SKM-1 treated with dmso at 0.1 percent for 144 hours (cell line): Measurements from ENCODE around the gene GPLD1.
"Not testable (repeated sequence)": the region's sequence is repeated elsewhere in the genome, so short reads cannot be mapped to it uniquely, and the experiment has no call there.

Source experiments
- DNase-seq: peaks from one replicate; lab custom pipeline; 2025; ENCODE audit not compliant: unreplicated experiment; lab: John Stamatoyannopoulos, UW

GPLD1 gene, protein sequence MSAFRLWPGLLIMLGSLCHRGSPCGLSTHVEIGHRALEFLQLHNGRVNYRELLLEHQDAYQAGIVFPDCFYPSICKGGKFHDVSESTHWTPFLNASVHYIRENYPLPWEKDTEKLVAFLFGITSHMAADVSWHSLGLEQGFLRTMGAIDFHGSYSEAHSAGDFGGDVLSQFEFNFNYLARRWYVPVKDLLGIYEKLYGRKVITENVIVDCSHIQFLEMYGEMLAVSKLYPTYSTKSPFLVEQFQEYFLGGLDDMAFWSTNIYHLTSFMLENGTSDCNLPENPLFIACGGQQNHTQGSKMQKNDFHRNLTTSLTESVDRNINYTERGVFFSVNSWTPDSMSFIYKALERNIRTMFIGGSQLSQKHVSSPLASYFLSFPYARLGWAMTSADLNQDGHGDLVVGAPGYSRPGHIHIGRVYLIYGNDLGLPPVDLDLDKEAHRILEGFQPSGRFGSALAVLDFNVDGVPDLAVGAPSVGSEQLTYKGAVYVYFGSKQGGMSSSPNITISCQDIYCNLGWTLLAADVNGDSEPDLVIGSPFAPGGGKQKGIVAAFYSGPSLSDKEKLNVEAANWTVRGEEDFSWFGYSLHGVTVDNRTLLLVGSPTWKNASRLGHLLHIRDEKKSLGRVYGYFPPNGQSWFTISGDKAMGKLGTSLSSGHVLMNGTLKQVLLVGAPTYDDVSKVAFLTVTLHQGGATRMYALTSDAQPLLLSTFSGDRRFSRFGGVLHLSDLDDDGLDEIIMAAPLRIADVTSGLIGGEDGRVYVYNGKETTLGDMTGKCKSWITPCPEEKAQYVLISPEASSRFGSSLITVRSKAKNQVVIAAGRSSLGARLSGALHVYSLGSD

DNA sequence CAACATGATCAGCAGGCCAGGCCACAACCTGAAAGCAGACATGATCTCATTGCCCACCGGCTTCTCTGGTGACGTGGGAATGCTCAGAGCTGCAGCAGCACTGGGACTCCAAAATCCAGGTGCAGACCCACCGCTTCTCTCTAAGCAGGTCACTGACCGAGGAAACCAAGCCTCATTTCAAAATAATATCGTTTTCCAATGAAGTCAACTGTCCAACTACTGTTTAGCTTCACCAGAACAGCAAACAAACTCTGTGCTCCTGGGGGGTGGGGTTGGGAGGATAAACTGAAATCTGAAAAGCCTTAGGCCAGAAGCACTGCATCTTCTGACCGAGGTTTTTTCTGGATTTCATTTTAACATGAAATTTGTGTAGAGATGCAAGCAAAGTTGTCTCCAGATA, at the start of gene GPLD1:
TSS of gene GPLD1 (minus strand) at position 109 of the 400 bp plus-strand sequence. CDS start at position 42, 67 bp downstream.
- no peak for DNase-seq

DNA sequence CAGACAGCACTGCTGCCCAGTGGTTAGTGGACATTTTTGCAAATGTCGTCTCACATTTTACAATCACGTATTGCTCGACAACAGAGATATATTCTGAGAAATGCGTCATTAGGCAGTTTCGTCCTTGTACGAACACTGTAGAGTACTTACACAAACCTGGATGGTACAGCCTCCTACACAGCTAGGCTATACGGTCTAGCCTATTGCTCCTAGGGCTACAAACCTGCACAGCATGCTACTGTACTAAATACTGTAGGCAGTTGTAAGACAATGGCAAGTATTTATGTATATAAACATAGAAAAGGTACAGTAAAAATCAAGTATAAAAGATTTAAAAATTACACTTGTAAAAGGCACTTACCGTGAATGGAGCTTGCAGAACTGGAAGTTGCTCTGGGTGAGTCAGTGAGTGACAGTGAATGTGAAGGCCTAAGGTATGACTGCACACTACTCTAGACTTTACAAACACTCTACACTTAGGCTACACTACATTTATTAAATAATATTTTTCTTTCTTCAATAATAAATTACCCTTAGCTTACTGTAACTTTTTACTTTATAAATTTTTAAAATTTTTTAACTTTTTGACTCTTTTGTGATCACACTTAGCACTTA, 48.5 kb upstream of the GPLD1 start:
- DNase-seq = no peak

DNA sequence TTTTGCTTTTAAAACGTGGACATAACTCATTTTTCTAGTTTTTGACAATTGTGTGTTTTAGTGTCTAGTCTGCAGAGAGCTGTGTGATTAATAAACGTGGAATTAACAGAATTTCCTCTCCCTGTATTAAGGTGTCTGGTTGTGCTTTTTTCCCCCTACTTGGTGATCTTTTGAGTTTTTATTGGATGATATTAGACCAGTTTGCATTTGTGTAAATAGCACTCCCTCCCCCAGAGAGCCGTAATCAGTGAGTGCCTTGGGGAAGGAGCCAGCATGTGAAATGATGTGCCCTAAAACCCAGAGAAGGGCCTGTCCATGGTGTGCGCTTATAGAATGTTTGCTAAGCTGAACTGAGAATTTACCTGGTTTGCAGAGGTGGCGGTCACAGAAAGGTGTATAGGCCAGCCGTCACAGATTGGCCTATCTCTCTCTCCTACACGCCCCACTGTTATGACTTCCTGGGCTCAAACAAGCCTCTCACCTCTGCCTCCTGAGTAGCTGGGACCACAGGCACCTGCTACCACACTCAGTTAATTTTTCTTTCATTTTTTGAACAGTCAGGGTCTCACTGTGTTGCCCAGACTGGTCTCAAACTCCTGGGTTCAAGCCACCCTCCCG, 47.8 kb upstream of the GPLD1 start:
- DNase-seq = no peak

DNA sequence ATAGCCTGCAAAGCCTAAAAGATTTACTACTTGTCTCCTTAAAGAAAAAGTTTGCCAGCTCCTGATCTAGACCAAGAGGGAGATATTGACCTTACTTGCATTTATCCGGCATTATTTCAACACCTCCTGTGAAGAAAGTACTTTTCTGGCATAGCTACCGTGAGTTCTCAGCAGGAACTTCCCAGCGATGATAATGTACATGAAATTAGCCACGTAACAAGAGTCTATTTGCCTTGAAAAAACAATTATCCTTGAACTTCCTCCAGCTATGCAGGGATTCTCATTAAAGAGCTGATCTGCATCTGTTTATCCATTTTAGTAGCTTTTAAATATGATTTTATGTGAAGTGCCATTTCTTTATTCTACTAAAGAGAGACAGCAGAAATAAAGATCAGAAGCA, 47.1 kb upstream of the GPLD1 start:
- DNase-seq = no peak

DNA sequence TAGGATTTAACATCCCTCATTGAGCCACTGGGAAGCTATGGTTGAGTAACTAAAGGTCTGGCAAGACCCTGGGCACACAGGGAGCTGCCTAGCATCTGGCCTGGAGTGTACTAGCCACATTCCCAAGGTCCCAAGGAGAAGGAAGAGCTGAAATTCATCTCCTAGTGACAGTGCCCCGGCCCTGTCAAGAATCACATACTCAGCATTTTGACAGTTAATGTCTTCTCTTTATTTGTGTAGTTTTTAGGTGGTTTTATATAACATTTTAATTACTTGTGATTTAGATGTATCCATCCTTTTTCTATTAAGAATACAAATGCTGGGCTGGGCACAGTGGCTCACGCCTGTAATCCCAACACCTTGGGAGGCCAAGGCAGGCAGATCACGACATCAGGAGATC, 45.8 kb upstream of the GPLD1 start:
- no peak for DNase-seq

DNA sequence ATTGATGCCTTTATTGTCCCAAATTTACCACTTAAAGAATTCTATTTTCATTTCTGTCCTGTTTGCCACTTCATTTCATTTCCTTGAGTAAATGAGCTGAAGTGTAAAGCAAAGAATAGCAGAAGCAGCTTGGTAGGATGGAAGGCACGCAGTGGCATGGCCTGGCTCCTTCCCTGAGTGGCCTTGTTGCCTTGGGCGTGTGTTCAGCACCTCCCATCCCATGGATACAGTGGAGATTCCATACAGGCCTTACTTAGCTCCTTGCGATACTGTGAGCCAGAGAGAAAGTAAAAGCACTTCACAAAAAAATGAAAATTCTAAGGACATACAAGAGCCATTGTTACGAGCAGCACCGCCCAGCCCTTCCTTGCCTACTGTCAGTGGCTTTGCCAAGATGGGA, 45.0 kb upstream of the GPLD1 start:
- no peak for DNase-seq

DNA sequence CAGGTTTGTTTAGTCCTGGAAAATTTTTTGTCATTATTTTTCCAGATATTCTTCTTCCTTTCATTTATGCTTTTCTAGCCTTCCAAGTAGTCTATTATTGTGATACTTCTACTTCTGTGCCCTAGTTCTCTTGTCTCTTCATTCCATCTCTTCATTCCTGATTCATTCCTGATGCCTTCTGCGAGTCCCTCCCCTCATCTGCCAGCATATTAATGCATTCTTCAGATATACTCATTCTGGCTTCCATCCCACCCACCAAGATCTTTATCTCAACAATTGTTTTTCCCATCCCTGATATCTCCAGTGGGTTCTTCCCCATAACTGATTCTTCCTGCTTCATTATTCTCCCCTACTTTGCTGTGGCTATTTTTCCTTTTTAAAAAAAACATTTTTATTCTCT, 40.6 kb upstream of the GPLD1 start:
- no peak for DNase-seq

DNA sequence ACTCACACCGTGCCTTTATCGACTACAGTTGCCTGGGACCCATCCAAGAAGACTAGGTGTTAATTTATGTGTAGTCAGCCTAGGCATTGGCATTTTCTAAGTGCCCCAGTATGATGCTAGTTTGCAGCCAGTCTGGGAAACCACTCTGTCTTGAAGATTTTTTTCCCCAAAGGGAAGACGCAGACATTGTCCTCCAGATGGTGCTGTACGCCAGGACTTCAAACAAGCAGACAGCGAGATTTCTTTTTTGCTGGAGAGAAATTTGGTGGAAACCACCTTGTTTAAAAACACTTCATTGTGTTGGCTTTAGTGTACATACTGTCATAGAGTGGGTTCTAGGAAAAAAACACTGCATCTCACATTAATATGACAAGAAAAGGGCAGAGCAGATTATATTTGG, 35.4 kb upstream of the GPLD1 start:
- peak; percentile 19 for DNase-seq

DNA sequence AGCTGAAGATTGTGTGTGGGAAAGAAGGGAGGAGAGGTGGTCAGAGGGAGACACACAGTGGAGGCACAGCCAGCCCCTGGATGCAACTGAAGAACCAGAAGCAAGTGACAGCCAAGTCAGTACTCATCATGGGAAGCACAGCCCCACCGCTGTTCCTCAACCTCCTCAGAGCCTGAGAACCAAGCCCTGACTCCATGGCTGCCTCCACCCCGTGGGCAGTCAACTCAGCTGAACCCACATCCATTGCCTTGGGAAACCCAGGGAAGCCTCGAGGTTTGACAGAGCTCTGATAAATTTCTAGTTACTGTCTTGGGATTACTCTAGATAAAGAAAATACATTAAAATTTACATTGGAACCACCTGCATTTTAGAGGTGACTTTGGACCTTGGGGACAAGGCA, 35.0 kb upstream of the GPLD1 start:
- DNase-seq = no peak

DNA sequence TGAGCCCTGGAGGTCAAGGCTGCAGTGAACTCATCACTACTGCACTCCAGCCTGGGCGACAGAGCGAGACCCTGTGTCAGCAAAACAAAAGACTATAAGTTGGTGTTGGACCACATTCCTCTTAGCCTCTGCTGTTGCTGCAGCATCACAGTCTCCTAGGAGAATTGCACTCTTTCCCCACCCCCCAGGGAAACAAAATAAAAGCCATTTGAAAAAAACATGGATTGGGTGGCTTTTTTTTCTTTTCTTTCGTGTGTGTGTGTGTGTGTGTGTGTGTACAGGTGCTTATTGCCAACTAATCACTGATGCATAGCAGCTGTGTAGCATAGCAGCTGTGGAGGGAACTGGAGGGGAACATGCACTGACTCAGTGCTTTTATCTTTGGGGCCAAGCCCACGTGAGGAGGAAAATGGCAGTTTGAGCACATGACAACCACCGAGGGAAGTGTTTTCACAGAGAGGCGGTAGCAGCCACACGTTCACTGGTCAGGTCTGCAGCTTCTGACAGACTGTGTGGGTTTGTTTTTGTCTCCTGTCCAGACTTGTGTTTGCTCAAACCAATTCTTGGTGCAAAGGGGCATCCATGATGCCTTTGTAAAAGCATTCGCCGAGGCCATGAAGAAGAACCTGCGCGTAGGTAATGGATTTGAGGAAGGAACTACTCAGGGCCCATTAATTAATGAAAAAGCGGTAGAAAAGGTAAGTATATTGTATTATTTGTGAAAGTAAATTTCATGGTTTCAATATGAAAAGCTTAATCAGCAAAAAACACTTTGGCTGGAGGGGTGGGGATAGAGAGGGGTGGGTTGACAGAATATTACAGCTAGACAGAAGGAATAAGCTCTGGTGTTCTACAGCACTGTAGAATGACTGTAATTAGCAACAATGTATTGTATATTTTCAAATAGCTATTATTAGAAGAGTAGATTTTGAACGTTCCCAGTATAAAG, 33.1 kb upstream of the GPLD1 start:
- no peak for DNase-seq

DNA sequence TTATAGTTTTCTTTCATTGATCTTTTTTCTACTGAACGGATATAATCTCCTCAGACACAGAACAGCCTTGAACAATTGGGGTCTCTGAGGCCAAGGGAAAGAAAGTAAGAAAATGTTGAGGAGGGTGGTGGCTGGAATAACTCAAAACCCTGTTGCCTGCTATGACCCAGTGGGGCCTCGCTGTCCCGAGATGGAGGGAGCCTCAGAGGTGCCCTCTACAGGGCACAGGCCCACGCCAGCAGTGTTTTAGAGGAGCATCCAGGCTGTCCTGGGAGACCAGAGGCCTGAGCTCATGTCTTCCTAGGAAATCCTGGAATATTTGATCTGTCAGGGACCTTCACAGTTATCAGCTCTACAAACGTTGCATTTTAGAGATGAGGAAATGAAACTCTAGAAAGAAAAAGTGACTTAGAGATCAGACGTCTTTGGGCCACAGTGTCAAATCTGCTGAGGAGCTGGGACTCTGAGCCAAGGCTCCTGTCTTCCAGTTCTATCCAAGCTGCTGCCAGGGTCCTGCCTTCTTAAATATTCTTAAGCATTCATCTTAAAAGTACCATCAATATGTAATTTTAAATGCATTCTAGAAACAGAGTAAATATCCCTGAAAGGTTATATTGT, 31.7 kb upstream of the GPLD1 start:
- DNase-seq = peak; percentile 34

DNA sequence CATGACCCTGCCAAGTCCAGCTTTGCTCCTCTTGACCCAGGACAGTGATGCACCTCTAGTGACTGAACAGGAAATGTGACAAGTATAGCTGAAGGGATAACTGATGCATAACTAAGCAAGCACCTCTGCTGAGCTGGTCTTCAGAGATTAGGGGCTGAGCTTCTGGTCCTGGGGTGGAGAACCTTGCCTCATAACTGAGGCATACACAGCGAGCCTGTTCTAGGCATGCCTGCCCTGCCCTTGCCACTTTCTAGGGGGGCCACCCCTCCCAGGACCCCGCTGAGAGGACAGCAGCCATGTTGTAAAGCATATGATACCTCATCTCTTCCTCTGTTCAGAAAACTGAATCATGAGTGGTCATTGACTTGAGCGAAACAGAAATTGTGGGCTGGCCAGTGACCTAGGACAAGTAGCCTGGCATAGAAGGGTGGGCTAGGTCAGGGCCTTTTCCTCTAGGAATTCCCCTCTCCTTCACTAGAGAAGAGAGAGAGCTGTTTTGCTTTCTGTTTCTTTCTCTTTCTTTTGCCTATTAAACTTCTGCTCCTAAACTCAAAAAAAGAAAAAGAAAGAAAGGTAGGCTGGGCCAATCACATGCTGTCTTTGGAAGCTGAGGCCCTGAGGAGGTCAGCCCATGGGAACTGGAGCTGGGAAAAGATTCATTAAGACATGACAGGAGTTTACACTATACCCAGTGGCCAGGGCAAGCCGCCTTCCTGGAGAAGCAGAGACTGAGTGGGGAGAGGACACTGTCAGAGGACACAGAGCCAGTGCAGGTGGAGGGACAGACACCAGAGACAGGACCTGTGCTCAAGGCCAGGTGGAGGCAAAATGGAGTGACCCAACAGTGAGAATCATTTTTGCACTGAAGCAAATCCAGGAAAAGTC, 28.5 kb upstream of the GPLD1 start:
- DNase-seq = no peak

DNA sequence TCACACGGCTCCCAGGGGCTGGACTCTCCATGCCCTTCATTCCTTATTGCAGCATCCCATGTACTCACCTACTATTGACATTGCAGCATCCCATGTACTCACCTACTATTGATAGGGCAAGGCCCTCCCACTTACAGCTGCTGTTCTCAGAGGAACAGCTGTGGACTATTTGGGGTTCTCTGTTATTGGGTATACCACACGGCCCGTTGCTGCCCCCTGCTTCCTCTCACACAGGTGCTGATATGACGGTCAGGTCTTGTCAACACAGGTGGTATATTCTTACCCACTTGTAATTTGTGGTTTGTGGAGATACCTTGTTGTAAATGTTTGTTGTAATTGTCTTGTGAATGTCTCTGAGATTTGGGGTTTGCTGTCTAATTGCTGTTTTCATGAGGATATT, 24.2 kb upstream of the GPLD1 start:
- no peak for DNase-seq

DNA sequence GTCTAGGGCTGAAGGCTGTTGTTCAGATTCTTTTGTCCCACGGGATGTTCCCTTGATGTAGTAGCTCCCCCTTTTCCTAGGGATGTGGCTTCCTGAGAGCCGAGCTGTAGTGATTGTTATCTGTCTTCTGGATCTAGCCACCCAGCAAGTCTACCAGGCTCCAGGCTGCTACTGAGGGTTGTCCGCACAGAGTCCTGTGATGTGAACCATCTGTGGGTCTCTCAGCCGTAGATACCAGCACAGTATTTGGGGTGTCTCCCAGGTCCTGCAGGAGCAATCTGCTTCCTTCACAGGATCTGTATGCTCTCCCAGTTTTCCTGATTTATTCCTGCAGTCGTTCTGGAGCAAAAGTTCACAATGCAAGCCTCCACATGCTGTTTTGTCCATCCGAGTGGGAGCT, 22.6 kb upstream of the GPLD1 start:
- DNase-seq = not testable (repeated sequence)

DNA sequence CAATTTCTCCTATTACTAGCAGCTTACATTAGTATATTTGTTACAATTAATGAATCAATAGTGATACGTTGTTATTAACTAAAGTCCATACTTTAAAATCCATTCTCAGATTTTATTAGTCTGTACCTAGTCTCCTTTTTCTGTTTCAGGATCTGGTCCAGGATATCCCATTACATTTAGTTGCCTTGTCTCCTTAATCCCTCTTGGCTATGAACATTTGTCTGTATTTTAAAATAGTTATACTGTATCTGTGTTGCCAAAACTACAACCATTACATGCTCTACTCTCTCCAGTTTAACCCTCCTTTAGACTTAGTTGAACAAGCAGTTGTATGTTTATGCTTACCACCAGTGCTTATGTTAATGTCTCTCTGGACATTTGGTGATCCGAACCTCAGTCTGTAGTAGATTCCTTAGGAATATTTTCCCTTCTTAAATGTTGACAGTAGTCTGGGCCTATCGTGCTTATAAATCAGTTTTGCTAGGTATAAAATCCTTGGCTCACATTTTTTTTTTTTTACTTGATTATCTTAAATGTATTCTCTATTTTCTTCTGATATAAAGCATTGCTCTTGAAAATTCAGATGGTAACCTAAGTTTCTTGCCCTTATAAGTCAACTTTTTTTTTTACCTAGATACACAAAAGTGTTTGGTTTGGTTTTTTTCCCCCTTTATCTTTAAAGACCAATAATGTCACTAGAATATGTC, 17.6 kb upstream of the GPLD1 start:
- no peak for DNase-seq

DNA sequence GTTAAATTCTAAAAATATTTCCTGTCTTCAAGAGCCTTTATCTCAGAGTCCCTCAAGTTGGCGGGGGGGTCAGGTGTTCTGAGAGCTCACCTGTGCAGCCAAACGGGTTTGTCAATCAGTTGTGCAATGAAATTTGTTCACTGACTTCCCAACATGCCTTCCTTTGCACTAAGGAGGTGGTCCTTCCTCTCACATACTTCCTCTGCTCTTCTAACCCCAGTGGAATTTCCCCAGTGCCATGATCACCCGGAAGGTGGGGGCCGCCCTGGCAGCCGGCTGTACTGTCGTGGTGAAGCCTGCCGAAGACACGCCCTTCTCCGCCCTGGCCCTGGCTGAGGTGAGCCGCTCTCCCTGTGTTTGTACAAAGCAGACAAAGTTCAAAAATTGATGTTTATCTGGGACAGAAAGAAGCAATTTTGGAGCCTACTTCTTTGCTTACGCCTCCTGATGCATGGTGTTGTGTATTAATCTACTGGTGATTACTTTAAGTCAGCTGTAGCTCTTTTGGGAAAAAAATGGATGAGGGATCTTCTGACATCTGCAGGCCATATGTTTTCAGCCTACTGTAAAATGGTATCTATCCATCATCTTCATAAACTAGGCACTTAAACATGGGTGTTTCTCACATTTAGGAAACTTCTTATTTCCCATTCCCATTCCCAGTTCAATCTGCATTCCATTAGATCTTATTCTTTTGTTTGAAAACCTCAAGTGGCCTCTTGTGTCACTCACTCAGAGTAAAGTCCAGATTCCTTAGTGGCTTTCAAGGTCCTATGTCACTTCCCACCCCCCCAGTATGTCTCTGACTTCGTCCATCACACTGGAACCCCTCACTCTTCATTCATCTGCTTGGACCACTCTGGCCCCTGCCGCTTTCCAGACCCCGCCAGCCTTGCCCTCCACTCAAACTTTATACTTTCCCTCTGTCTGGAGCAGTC, 15.5 kb upstream of the GPLD1 start:
- no peak for DNase-seq

DNA sequence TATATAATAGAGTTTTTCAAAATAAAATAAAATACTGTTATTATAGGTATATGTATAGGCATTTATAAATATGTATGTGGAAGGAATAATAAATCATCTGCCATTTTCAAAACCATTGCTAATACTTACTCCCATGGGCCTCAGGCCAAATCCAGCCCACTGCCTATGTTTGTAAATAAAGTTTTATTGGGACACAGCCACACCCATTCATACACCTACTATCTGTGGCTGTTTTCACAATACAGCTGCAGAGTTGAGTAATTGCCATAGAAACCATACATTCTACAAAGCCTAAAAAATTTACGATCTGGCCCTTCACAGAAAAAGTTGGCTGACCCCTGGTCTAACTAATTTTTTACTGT, 14.9 kb upstream of the GPLD1 start:
- no peak for DNase-seq
